LNCAP (cell line): ENCODE results near the gene NF2.

ENCODE experiments used
- TF ChIP-seq, protein P1 (sequence below): fragments of 450-650 bp; IDR thresholded peaks from 2 replicates; pipeline ENCODE4 v1.5.1; 2017; ENCODE audit warnings: mild to moderate bottlenecking

The NF2 gene

DNA sequence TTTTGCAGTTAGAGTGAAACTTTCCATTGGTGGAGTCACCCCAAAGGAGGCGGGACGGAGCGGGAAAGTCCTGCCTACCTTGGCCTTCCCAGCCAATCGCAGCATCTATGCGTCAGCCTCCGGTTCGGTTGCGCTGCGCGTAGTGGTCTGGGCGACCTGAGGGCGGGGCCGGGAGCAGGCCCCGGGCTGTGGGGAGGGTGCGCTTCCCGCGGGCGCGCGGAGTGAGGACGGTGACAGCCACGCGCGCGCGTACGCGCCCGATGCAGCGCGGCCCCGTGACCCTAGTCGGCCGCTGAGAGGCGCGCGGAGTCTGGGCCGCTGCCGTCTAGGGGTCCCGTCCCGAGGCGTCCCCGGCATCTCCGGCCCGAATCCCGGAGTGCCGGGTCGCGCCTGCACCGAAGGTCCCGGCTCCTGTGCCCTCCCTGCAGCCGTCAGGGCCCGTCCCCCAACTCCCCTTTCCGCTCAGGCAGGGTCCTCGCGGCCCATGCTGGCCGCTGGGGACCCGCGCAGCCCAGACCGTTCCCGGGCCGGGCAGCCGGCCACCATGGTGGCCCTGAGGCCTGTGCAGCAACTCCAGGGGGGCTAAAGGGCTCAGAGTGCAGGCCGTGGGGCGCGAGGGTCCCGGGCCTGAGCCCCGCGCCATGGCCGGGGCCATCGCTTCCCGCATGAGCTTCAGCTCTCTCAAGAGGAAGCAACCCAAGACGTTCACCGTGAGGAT lies at the start of gene NF2:
TSS of gene NF2 (plus strand) at position 276 of the 718 bp plus-strand sequence. CDS start at position 642, 366 bp downstream.
- TF ChIP-seq, protein P1, sequence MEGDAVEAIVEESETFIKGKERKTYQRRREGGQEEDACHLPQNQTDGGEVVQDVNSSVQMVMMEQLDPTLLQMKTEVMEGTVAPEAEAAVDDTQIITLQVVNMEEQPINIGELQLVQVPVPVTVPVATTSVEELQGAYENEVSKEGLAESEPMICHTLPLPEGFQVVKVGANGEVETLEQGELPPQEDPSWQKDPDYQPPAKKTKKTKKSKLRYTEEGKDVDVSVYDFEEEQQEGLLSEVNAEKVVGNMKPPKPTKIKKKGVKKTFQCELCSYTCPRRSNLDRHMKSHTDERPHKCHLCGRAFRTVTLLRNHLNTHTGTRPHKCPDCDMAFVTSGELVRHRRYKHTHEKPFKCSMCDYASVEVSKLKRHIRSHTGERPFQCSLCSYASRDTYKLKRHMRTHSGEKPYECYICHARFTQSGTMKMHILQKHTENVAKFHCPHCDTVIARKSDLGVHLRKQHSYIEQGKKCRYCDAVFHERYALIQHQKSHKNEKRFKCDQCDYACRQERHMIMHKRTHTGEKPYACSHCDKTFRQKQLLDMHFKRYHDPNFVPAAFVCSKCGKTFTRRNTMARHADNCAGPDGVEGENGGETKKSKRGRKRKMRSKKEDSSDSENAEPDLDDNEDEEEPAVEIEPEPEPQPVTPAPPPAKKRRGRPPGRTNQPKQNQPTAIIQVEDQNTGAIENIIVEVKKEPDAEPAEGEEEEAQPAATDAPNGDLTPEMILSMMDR, result peak; percentile 7; the same call in 1 of the 2 replicates

GRCh38 chr22:29555065-29555644 lies 48.3 kb upstream of the NF2 start:
- TF ChIP-seq, protein P1, result no peak

GRCh38 chr22:29559030-29559429 lies 44.4 kb upstream of the NF2 start:
- TF ChIP-seq, protein P1, result no peak

DNA sequence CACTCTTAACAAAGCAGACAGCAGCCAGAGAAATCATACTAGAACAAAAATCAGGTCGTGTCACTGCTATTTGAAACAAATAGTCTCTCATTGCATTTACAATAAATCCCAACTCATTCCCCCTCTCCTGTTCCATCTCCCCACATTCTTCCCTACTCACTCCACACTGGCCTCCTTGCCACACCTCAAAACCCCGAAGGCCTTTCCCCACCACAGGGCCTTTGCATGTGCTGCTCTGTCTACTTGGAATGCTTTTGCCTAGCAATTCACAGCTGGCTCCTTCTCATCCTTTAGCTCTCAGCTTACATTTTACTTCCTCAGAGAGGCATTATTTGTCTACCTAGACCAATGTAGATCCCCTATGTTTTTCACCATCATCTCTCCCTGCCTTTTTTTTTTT lies 43.6 kb upstream of the NF2 start:
- TF ChIP-seq, protein P1, result no peak

DNA sequence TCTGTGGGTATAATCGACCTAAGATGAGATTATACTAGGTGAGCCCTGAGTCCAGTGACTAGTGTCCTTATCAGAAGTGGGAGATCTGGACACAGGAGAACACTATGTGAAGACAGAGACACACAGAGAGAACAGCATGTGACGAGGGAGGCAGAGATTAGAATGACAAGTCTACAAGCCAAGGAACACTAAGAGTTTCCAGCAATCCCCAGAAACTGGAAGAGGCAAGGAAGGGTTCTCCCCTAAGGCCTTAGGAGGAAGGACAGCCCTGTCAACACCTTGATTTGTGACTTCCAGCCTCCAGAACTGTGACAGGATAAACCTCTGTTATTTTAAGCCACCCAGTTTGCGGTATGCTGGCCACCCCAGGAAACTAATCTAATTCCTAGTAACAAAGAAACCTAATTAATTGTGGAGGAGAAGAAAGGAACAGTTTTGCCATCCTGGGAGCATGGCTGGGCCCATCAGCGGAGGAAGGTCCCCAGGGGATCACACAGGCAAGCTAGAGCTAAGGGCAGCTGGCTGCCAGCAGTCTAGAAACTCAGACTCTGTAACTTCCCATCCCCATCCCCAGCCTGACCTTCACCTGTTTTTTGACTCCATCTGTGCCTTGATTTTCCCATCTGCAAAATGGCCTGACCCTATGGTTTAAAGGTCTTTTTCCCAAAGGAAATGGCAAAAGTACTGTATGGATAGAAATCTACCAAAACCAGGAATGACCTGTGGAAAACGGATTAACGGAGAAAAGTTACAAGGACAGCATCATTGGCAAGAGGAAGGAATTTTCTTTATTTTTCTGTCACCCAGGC lies 39.6 kb upstream of the NF2 start:
- TF ChIP-seq, protein P1, result no peak

- TF ChIP-seq, protein P1, result no peak
Observed at GRCh38 chr22:29567338-29567737, 36.1 kb upstream of the NF2 start.

DNA sequence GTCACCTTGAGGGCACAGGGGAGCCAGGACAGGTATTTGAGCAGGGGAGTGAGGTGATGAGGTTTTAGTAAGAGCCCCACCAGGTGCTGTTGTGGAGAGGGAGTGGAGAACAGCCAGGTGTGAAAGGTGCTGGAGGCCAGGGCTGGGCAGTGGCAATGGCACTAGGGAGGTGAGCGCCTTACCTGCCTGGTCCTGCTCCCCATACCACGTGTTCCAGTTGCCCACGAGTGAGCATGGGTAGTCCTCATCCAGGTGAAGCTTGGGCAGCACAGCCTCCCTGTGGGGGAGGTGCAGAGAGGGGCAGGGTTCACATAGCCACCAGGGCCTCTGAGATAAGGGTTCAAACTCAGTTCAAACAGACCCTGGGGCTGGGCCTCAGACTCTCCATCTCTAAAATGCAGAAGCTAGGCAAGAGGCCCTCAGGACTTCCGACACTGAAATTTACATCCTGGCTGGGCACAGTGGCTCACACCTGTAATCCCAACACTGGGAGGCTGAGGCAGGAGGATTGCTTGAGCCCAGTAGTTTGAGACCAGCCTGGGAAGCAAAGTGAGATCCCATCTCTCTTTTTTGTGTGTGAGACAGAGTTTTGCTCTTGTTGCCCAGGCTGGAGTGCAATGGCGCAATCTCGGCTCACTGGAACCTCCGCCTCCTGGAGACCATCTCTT lies 34.3 kb upstream of the NF2 start:
- TF ChIP-seq, protein P1, result no peak
